ENCODE measurements around the gene HEPH.

Gene HEPH

GRCh38 chrX:66144258-66144657 lies 19.8 kb upstream of the HEPH start:
- DNase-seq (ENCODE audit: low spot score) = no peak
- no peak for TF ChIP-seq CTCF (IDR thresholded peaks at IDR 0.05; ENCODE audit: extremely low read depth, insufficient read depth, missing control alignments)
- in situ Hi-C loops (cut with MboI; ENCODE audit: low pct_unique_long_range_greater_than_20kb, low sequenced_read_pairs, unreplicated experiment) = no loop called here

DNA sequence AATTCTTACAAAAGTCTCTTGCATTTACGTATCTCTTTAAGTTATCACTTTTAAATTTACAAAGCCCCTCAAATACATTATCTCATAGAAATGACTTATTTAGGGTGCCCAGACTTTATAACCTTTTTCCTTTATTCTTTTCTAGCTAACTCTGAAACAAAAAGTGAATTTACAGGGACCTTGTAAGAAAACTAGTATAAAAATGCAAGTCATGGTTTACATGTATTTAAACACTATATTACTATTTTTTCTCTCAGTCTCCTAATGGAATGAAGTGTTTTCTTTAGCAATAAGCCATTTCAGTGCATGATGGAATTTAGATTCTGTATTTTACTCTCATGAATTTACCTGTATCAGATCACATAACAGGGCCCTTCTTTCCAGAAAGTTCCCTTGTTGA lies 14.5 kb upstream of the HEPH start:
- no peak for TF ChIP-seq CTCF (IDR thresholded peaks at IDR 0.05; ENCODE audit: extremely low read depth, insufficient read depth, missing control alignments)
- no peak for DNase-seq (ENCODE audit: low spot score)
- in situ Hi-C loops (cut with MboI; ENCODE audit: low pct_unique_long_range_greater_than_20kb, low sequenced_read_pairs, unreplicated experiment) = no loop called here

DNA sequence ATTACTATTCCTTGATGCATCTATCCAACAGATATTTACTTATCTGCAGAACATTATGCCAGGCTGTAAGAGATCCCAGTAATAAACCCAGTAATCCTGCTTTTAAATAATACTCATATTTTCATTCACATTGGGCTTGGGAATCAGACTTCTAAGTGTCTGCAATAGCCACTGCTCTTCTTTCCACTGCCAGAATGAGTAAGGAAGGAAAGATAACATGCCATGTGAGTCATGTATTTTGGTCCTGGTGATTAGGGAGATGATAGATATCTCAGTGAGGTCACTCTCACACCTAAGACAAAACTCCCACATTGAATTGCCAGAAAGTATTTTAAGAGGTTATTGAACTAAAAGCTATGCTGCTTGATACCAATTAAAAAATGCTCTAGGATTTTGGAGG lies 13.9 kb upstream of the HEPH start:
- TF ChIP-seq CTCF (IDR thresholded peaks at IDR 0.05; ENCODE audit: extremely low read depth, insufficient read depth, missing control alignments) = no peak
- no peak for DNase-seq (ENCODE audit: low spot score)
- in situ Hi-C loops (cut with MboI; ENCODE audit: low pct_unique_long_range_greater_than_20kb, low sequenced_read_pairs, unreplicated experiment) = no loop called here

GRCh38 chrX:66162331-66162822 lies 1.7 kb upstream of the HEPH start:
- in situ Hi-C loops (cut with MboI; ENCODE audit: low pct_unique_long_range_greater_than_20kb, low sequenced_read_pairs, unreplicated experiment) = no loop called here

DNA sequence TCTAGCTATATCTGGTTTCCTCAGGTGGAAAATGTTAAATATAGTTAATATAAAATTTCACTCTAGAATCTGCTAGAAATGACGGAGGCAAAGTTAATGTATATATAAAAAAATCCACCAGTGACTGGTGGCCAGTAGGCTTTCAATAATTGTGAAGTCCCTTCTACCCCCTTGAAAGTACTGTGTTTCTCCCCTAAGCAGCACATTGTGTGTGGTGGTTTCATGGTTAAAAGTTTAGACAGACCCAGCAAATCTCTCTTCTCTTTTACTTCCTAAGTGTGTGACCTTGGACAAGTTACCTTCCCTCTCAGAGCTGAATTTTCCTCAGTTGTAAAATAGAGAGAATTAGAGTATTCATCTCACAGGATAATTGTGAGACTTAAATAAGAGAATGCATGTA lies 600 bp upstream of the HEPH start:
- DNase-seq (ENCODE audit: low spot score) = no peak
- TF ChIP-seq CTCF (IDR thresholded peaks at IDR 0.05; ENCODE audit: extremely low read depth, insufficient read depth, missing control alignments) = no peak
- in situ Hi-C loops (cut with MboI; ENCODE audit: low pct_unique_long_range_greater_than_20kb, low sequenced_read_pairs, unreplicated experiment) = no loop called here

More at GRCh38 chrX:66162331-66162822, 1.7 kb upstream of the HEPH start:
- no peak for DNase-seq (ENCODE audit: low spot score)
- TF ChIP-seq CTCF (IDR thresholded peaks at IDR 0.05; ENCODE audit: extremely low read depth, insufficient read depth, missing control alignments) = no peak

- in situ Hi-C loops (cut with MboI; ENCODE audit: low pct_unique_long_range_greater_than_20kb, low sequenced_read_pairs, unreplicated experiment) = no loop called here
- TF ChIP-seq CTCF (IDR thresholded peaks at IDR 0.05; ENCODE audit: extremely low read depth, insufficient read depth, missing control alignments) = no peak
- DNase-seq (ENCODE audit: low spot score) = no peak
Observed at GRCh38 chrX:66164470-66164869, 423 bp downstream of the HEPH start.

- TF ChIP-seq CTCF (IDR thresholded peaks at IDR 0.05; ENCODE audit: extremely low read depth, insufficient read depth, missing control alignments) = no peak
- in situ Hi-C loops (cut with MboI; ENCODE audit: low pct_unique_long_range_greater_than_20kb, low sequenced_read_pairs, unreplicated experiment) = no loop called here
- DNase-seq (ENCODE audit: low spot score) = no peak
Observed at GRCh38 chrX:66164931-66165330, 884 bp downstream of the HEPH start.
